NB4 (cell line): Measurements from ENCODE around the gene PLEKHF1.
"Not testable (repeated sequence)": the region's sequence is repeated elsewhere in the genome, so short reads cannot be mapped to it uniquely, and the experiment has no call there.

Experiments
- DNase-seq: peaks from one replicate; pipeline ENCODE4 v3.0.0; 2010; ENCODE audit warnings: low read depth
- H3K4me3 ChIP-seq: one replicate; pipeline ENCODE4 v1.5.1; 2011; ENCODE audit warnings: mild to moderate bottlenecking, low read depth, low read length, moderate library complexity
- CTCF ChIP-seq: IDR thresholded peaks from one replicate; pipeline ENCODE4 v1.5.1; 2012; ENCODE audit warnings: low read depth, low read length
- MYC ChIP-seq: IDR thresholded peaks from 2 replicates; pipeline ENCODE4 v1.6.1; 2011; ENCODE audit warnings: low read depth, low read length
- POLR2A ChIP-seq: IDR thresholded peaks from 2 replicates; pipeline ENCODE4 v1.6.1; 2011; ENCODE audit warnings: mild to moderate bottlenecking; ENCODE audit not compliant: insufficient read length; ENCODE audit errors: extremely low read depth
- TF ChIP-seq, protein P1 (sequence below): IDR thresholded peaks from 2 replicates; pipeline ENCODE4 v1.6.1; 2011; ENCODE audit warnings: low read depth, low read length

Gene PLEKHF1

GRCh38 chr19:29705706-29706105 lies 40.4 kb downstream of the PLEKHF1 start:
- no peak overlapping the region for H3K4me3 ChIP-seq
- DNase-seq, result no peak
- TF ChIP-seq MYC (no peak), CTCF (no peak)
- TF ChIP-seq, protein P1, sequence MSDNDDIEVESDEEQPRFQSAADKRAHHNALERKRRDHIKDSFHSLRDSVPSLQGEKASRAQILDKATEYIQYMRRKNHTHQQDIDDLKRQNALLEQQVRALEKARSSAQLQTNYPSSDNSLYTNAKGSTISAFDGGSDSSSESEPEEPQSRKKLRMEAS, result no peak

DNA sequence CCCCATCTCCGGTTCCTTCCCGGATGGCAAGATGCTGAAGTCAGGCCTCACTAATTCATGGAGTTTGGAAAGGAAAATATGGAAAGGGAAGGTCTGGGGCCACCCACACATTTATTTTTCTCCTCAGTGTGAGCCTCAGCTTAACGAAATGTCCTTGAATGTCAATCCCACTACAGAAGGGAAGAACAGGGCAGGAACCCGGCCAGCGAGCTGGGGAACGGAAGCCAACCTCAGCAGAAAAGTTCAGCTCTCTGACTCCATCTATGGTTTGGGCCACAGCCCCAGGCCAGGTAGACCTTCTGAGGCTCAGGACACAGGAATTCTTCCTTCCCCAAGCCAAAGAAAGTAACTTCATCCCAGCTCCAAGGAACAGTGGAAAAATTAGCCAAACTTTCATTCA lies 41.4 kb downstream of the PLEKHF1 start:
- H3K4me3 ChIP-seq, result no peak overlapping the region
- TF ChIP-seq, protein P1, result no peak
- no peak for TF ChIP-seq POLR2A
- no peak for DNase-seq

DNA sequence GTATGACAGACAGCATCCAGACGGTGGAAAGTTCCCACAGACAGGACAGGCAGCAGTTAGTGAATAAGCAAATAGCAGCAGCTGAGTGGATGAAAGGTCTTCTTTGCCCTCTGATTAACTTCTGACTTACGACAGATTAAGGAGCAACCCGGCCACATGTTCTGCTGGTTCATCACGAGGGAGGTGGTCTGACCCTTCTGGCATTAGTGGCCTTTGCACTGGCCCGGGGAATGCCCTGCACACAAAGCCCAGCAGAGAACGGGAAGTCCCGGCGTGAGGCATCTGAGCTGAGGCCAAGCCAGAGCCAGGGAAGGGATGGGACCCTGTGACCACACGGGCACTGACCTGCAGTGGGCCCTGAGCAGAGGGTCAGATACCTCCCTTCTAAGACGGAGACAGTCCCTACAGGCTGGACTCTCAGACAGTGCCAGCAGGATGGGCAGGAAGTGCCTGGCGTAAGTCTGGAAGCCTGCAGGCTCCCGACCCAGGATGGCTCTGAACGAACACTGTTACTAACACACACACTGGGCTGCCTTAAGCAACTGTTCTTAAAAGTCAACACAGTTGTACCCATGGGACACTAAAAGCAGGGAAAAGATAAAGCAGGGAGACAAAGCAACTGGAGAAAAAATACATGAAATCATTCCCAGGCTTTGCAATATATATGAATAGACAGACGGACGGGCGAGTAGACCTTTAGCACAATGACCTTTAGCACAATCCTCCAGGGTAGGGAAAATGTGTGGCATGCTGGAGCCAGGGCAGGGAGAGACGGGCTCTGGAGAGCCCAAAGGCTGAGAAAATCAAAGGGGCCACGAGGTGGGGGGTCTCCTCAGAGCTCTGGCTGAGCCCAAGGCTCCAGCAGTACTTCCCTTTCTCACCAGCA lies 43.5 kb downstream of the PLEKHF1 start:
- DNase-seq, result no peak
- no peak overlapping the region for H3K4me3 ChIP-seq
- no peak for TF ChIP-seq POLR2A
- no peak for TF ChIP-seq CTCF
- TF ChIP-seq MYC, result no peak
- TF ChIP-seq, protein P1, result no peak

- H3K4me3 ChIP-seq, DNase-seq: not testable (repeated sequence)
These were observed 44.2 kb downstream of the PLEKHF1 start for GRCh38 chr19:29709440-29709798.

DNA sequence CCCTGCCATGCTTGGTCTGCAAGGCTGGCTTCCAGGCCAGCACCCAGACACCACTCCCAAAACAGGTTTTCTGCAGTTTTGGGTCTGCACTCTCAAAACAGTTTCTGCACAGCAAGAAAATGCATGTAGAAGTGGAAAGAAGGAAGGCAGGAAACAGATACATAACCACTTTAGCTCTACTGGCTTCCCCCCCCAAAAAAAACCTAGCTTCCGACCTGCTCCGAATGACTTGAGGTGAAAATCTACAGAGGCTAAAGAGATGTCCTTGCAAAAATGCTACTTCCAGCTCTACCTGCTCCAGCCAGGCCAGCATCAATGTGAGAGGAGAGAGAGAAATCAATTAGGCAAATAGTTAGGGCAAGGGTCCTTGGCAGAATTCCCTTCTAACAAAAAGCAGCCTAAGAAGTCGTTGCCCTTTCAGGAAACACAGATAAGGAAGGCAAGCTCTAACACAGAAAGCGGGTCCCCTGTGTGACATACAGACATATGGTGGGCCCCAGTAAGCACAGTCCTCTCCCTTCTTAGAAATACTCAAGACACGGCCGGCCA lies 46.4 kb downstream of the PLEKHF1 start:
- TF ChIP-seq MYC (no peak), CTCF (no peak)
- TF ChIP-seq, protein P1, result no peak
- H3K4me3 ChIP-seq, result no peak overlapping the region
- DNase-seq, result no peak

DNA sequence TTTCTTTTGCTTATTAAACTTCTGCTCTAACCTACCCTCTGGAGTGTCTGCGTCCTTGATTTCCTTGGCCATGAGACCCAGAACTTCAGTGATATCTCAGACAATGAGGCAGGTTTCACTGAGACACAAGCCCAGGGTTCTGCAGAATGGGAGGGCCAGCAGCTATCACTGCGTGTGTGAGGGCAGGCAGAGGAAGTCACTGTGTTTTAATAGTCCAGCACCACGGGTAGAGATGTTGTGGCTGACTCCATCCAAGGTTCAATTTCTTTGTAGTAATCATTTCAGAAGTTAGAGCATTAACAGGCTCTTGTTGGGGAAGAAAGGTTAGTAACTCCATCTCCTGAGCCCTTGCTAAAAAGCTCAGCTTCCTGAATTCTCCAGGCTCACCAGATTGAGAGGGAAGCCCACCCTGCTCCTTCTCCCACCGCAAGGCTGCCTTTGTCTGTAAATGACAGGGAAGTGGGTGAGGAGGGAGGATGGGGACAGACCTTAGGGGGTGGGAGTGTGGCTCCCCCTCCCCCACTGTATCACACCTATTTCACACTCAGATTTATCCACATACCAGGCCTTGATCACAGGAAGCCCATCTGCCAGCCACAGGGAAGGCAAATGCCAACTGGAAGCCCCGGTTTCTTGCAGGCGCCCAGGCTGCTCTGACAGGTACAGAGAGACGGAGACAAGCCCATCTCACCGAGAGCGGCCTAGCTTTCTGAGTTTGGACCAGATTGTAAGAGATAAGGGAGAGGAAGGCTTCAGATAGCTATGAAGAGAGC lies 47.7 kb downstream of the PLEKHF1 start:
- no peak for DNase-seq
- H3K4me3 ChIP-seq, result no peak overlapping the region
- TF ChIP-seq POLR2A (no peak), CTCF (no peak), MYC (no peak)
- TF ChIP-seq, protein P1, result no peak
